Endothelial cell of umbilical vein (primary cell): ENCODE data around the gene PRM3. TPM values are rescaled to one million over a fixed set of nuclear protein-coding genes. Genes with fewer than 3 reads are reported as not detected.

ENCODE experiments used
- BruUV-seq: library from RNA; stranded (reverse); fragments of 400-500 nt; replicated peaks from 2 replicates; lab custom pipeline; 2021; lab: Mats Ljungman, UMichigan
- CTCF ChIA-PET: fragments of 300-600, 350-600 bp; sonication (Branson Sonifier 250); formaldehyde crosslinking; loops from one replicate; lab custom pipeline; 2021; ENCODE audit warnings: antibody characterized with exemption, inconsistent platforms; lab: Charles Lee
- POLR2A ChIA-PET: fragments of 300-600, 350-600 bp; sonication (Branson Sonifier 250); formaldehyde crosslinking; loops from one replicate; lab custom pipeline; 2021; ENCODE audit warnings: antibody characterized with exemption, inconsistent platforms; lab: Charles Lee
- DNase-seq: peaks from one replicate; pipeline ENCODE4 v3.0.0-alpha.2; 2011; ENCODE audit warnings: low read depth, low spot score
- FAIRE-seq: peaks from 2 replicates; lab custom pipeline; 2011; peaks lifted over from hg19 to GRCh38; lab: Jason Lieb, UNC
- H2AFZ ChIP-seq: 2 replicates; pipeline ENCODE4 v1.6.0; 2012; ENCODE audit warnings: low read depth, low read length, control low read depth, inconsistent platforms
- H3K27ac ChIP-seq: 2 replicates; pipeline ENCODE4 v1.5.1; 2011; ENCODE audit warnings: low read depth, mild to moderate bottlenecking, control low read depth, low read length, moderate library complexity; ENCODE audit not compliant: insufficient read depth
- H3K27me3 ChIP-seq, 2 experiments: 2 replicates each; pipeline versions ENCODE4 v1.6.0 to v1.6.1; 2011; ENCODE audit warnings: low read length in 2 of 2, mixed read lengths in 1 of 2; ENCODE audit not compliant: control insufficient read depth in 2 of 2, insufficient read depth in 2 of 2
- H3K36me3 ChIP-seq, 2 experiments: 2 replicates in 1 of 2; 3 replicates in 1 of 2; pipeline ENCODE4 v1.5.1; 2011; ENCODE audit warnings: low read length in 2 of 2, mild to moderate bottlenecking in 1 of 2, moderate library complexity in 1 of 2; ENCODE audit not compliant: control insufficient read depth in 2 of 2, insufficient read depth in 2 of 2; ENCODE audit errors: extremely low read depth in 1 of 2
- H3K4me1 ChIP-seq: 3 replicates; pipeline ENCODE4 v1.5.1; 2011; ENCODE audit warnings: mild to moderate bottlenecking, low read length; ENCODE audit not compliant: control insufficient read depth, insufficient read depth; ENCODE audit errors: extremely low read depth
- H3K4me2 ChIP-seq: 2 replicates; pipeline ENCODE4 v1.6.1; 2011; ENCODE audit warnings: low read length, control low read depth, mixed read lengths; ENCODE audit not compliant: insufficient read depth
- H3K4me3 ChIP-seq, 3 experiments: fragments of 200-600 bp in 1 of 3; sonication (generic), shearing (Covaris generic) in 1 of 3; replicated peaks in 1 of 3; 2 replicates each; pipeline ENCODE4 v1.5.1; 2011 to 2016; ENCODE audit warnings: control low read depth in 3 of 3, low read length in 3 of 3, mild to moderate bottlenecking in 2 of 3, inconsistent platforms in 1 of 3, low read depth in 1 of 3, moderate library complexity in 1 of 3; ENCODE audit not compliant: insufficient read depth in 1 of 3
- H3K79me2 ChIP-seq: 2 replicates; pipeline ENCODE4 v1.6.0; 2012; ENCODE audit warnings: low read length, inconsistent platforms; ENCODE audit not compliant: control insufficient read depth, insufficient read depth
- H3K9ac ChIP-seq: replicated peaks from 2 replicates; pipeline ENCODE3; 2011; ENCODE audit warnings: low read length, control low read depth; ENCODE audit not compliant: insufficient read depth; ENCODE audit errors: extremely low read depth
- H3K9me1 ChIP-seq: replicated peaks from 3 replicates; pipeline ENCODE4 v1.6.0; 2011; ENCODE audit warnings: mild to moderate bottlenecking, low read length; ENCODE audit not compliant: control insufficient read depth, insufficient read depth; ENCODE audit errors: extremely low read depth
- H3K9me3 ChIP-seq: replicated peaks from 2 replicates; pipeline ENCODE4 v1.5.1; 2012; ENCODE audit warnings: low read length, inconsistent platforms; ENCODE audit not compliant: control insufficient read depth, insufficient read depth
- H4K20me1 ChIP-seq: replicated peaks from 2 replicates; pipeline ENCODE3; 2011; ENCODE audit warnings: mild to moderate bottlenecking, low read length; ENCODE audit not compliant: control insufficient read depth, insufficient read depth; ENCODE audit errors: extremely low read depth
- EZH2 ChIP-seq: IDR thresholded peaks from 2 replicates; pipeline ENCODE4 v1.6.1; 2012; ENCODE audit warnings: borderline replicate concordance, low read depth, mild to moderate bottlenecking, moderate library complexity, low read length, inconsistent platforms; ENCODE audit not compliant: severe bottlenecking
- FOS ChIP-seq: IDR thresholded peaks from 2 replicates; pipeline ENCODE4 v1.6.1; 2011; ENCODE audit warnings: mild to moderate bottlenecking, low read length, moderate library complexity, borderline replicate concordance; ENCODE audit not compliant: insufficient read depth
- GATA2 ChIP-seq: IDR thresholded peaks from 2 replicates; pipeline ENCODE4 v1.7.0; 2011; ENCODE audit warnings: low read depth, mild to moderate bottlenecking, moderate library complexity, mixed read lengths, low read length; ENCODE audit not compliant: insufficient read length, insufficient read depth
- JUN ChIP-seq: IDR thresholded peaks from 2 replicates; pipeline ENCODE4 v1.6.1; 2011; ENCODE audit warnings: borderline replicate concordance, low read depth; ENCODE audit not compliant: insufficient read length, insufficient read depth
- MYC ChIP-seq: IDR thresholded peaks from one replicate; pipeline ENCODE4 v1.6.1; 2011; ENCODE audit warnings: mild to moderate bottlenecking, low read depth, low read length
- POLR2A ChIP-seq: IDR thresholded peaks from 2 replicates; pipeline ENCODE4 v1.6.1; 2012; ENCODE audit warnings: low read depth, mild to moderate bottlenecking, control low read depth, low read length
- POLR2AphosphoS5 ChIP-seq: IDR thresholded peaks from 2 replicates; pipeline ENCODE4 v1.6.1; 2012; ENCODE audit warnings: low read depth, mild to moderate bottlenecking, control low read depth, low read length, moderate library complexity; ENCODE audit not compliant: insufficient read depth
- dilution Hi-C: fragments of 300-500 bp; cut with MboI; formaldehyde crosslinking; loops from one replicate; pipeline ENCODE4 v1.15.0; 2019; ENCODE audit warnings: low sequenced_read_pairs; ENCODE audit not compliant: extremely low pct_ligation_motif_present
- intact Hi-C: fragments of 100-400 bp; cut with micrococcal nuclease; formaldehyde crosslinking; loops from one replicate; pipeline ENCODE4 v1.10.0; 2022
- polyA plus RNA-seq, 4 experiments: library from polyadenylated mRNA; depleted of rRNA in 3 of 4; stranded (reverse) in 3 of 4; unstranded in 1 of 4; fragments of >200 nt; gene quantifications; 2 replicates each; pipeline versions ENCODE4 v1.2.1 to v1.2.3, GENCODE V29; 2011 to 2012; ENCODE audit warnings: missing spikeins in 1 of 4
- total RNA-seq: library from RNA; stranded (reverse); gene quantifications from 2 replicates; pipeline ENCODE4 v1.2.3, GENCODE V29; 2021
- TF ChIP-seq, protein P1 (sequence below), 2 donors: IDR thresholded peaks; 1 replicate in 1 of 2; 2 replicates in 1 of 2; pipeline ENCODE4 v1.5.1; 2011; ENCODE audit warnings: low read length in 2 of 2, mild to moderate bottlenecking in 2 of 2, moderate library complexity in 2 of 2, control low read depth in 1 of 2, inconsistent platforms in 1 of 2, low read depth in 1 of 2; ENCODE audit not compliant: insufficient read depth in 1 of 2; ENCODE audit errors: extremely low read depth in 1 of 2
- TF ChIP-seq, protein P2 (sequence below): IDR thresholded peaks from 2 replicates; pipeline ENCODE4 v1.6.1; 2011; ENCODE audit not compliant: insufficient read depth, insufficient read length

Gene PRM3
- total and polyA plus RNA-seq, 2 donors (not counting 3 experiments of a cell fraction or from before 2014, with no cell fraction given) = not detected

DNA sequence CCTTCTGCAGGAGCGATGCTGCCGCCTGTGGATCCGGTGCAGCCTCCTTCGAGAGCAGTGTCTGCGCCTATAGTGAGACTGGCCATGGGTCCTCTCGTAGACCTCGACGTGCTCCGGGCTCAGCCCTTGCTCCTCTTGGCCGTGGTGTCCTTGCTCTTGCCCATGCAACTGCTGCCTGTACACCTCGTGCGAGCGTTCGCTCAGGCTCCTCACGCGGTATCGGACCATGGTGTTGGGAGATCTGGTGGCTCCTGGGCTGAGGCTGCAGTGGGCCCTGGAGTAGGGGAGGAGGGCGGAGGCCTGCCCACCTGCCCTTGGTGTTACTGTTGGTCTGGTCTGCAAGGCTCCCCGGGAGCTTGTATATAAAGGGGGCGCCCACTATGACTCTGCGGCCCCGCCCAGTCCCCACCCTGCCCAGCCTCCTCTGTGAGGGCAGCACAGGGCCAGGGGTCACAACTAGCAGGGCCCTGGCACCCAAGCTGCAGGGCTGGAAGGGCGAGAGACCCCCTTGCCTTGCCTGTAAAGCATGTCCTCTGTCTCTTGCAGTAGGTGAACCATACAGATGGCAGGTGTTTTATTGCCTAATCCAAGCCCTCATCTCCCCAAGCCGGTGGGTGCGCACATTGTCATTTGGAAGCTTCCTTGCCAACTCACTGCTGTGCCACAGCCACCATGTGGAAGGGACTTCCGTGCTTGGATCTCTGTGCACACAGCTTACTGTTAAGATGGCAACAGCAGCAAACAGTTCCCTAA lies 2.9 kb upstream of the PRM3 start, which contains the start of gene PRM2:
TSS of gene PRM2 (minus strand) at position 338 of the 753 bp plus-strand sequence. CDS start at position 228, 110 bp downstream.
- intact Hi-C loops (no loop called here), dilution Hi-C loops (no loop called here)
- Histone ChIP-seq H3K9ac (no peak within 1 kb of the TSS), H3K4me1 (no peaks in the 10 kb centered on the region), H3K9me3 (no peaks in the 10 kb centered on the region), H3K36me3 (no peaks in the 10 kb centered on the region), H4K20me1 (no peaks in the 10 kb centered on the region), H3K9me1 (no peaks in the 10 kb centered on the region), H2AFZ (no peak within 1 kb of the TSS), H3K27ac (no peak within 1 kb of the TSS), H3K79me2 (no peaks in the 10 kb centered on the region), H3K4me3 (no peak within 1 kb of the TSS), H3K4me2 (no peak within 1 kb of the TSS), H3K27me3 (no peaks in the 10 kb centered on the region)
- no TSS peak for BruUV-seq
- ChIA-PET POLR2A (no interaction called here), CTCF (no interaction called here)
- FAIRE-seq = no peak
- no peak for TF ChIP-seq EZH2
- TF ChIP-seq, protein P1, sequence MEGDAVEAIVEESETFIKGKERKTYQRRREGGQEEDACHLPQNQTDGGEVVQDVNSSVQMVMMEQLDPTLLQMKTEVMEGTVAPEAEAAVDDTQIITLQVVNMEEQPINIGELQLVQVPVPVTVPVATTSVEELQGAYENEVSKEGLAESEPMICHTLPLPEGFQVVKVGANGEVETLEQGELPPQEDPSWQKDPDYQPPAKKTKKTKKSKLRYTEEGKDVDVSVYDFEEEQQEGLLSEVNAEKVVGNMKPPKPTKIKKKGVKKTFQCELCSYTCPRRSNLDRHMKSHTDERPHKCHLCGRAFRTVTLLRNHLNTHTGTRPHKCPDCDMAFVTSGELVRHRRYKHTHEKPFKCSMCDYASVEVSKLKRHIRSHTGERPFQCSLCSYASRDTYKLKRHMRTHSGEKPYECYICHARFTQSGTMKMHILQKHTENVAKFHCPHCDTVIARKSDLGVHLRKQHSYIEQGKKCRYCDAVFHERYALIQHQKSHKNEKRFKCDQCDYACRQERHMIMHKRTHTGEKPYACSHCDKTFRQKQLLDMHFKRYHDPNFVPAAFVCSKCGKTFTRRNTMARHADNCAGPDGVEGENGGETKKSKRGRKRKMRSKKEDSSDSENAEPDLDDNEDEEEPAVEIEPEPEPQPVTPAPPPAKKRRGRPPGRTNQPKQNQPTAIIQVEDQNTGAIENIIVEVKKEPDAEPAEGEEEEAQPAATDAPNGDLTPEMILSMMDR (IDR thresholded peaks at IDR 0.05; ENCODE audit: extremely low read depth in 1 of 2, insufficient read depth in 1 of 2, low read depth in 1 of 2, low read length in 2 of 2) = no peak
- DNase-seq = no peak

- TF ChIP-seq POLR2AphosphoS5 (no peak), FOS (no peak), EZH2 (no peak), MYC (no peak), GATA2 (no peak), POLR2A (no peak), JUN (no peak)
- TF ChIP-seq, protein P1 (IDR thresholded peaks at IDR 0.05; ENCODE audit: extremely low read depth in 1 of 2, insufficient read depth in 1 of 2, low read depth in 1 of 2, low read length in 2 of 2) = no peak
- TF ChIP-seq, protein P2, sequence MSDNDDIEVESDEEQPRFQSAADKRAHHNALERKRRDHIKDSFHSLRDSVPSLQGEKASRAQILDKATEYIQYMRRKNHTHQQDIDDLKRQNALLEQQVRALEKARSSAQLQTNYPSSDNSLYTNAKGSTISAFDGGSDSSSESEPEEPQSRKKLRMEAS = no peak
- CTCF ChIA-PET = no interaction called here
- POLR2A ChIA-PET = no interaction called here
- Histone ChIP-seq H2AFZ (no peak overlapping the region), H3K9me3 (no peaks in the 10 kb centered on the region), H3K36me3 (no peaks in the 10 kb centered on the region), H3K27me3 (no peaks in the 10 kb centered on the region), H3K4me1 (no peaks in the 10 kb centered on the region), H3K4me3 (no peak overlapping the region), H3K27ac (no peak overlapping the region), H3K79me2 (no peaks in the 10 kb centered on the region), H4K20me1 (no peaks in the 10 kb centered on the region), H3K4me2 (no peak overlapping the region), H3K9me1 (no peaks in the 10 kb centered on the region), H3K9ac (no peak overlapping the region)
- DNase-seq = no peak
- intact Hi-C loops (no loop called here), dilution Hi-C loops (no loop called here)
- no peak for FAIRE-seq
- no TSS peak for BruUV-seq
Measured at GRCh38 chr16:11274964-11275363, 1.5 kb upstream of the PRM3 start.
